HCT116 (cell line): ENCODE results near the gene SGK1. TPM values are rescaled to one million over a fixed set of nuclear protein-coding genes. Genes with fewer than 3 reads are reported as not detected.
"Not testable (repeated sequence)": the region's sequence is repeated elsewhere in the genome, so short reads cannot be mapped to it uniquely, and the experiment has no call there.

Source experiments
- ATAC-seq: fragments of 200-7000 bp; cut with Tn5 transposase; 2 replicates; pipeline ENCODE4 v1.9.1; 2020; ENCODE audit warnings: mild to moderate bottlenecking, moderate library complexity
- BruUV-seq: library from RNA; stranded (reverse); fragments of 400-500 nt; replicated peaks from 2 replicates; lab custom pipeline; 2021; lab: Mats Ljungman, UMichigan
- CTCF ChIA-PET: fragments of 300-600 bp; sonication (Branson Sonifier 250); formaldehyde crosslinking; loops from one replicate; lab custom pipeline; 2021; ENCODE audit warnings: antibody characterized with exemption; lab: Charles Lee
- POLR2A ChIA-PET: fragments of 300-600, 350-600 bp; sonication (Branson Sonifier 250); formaldehyde crosslinking; loops from one replicate; lab custom pipeline; 2021; ENCODE audit warnings: antibody characterized with exemption; lab: Charles Lee
- RAD21 ChIA-PET, 2 experiments: fragments of 300-600 bp; sonication (Branson Sonifier 250); formaldehyde crosslinking; loops; one replicate each; lab custom pipeline; 2023; ENCODE audit warnings: low total read pairs in 2 of 2; ENCODE audit not compliant: uncharacterized antibody in 2 of 2, unreplicated experiment in 2 of 2, low non-redundant PET in 1 of 2; lab: Charles Lee
- DNase-seq: peaks from one replicate; pipeline ENCODE4 v3.0.0-alpha.2; 2010; ENCODE audit warnings: low read depth, low spot score
- H2AFZ ChIP-seq: fragments of 200-600 bp; shearing (Covaris generic), sonication (generic); 2 replicates; pipeline ENCODE4 v1.6.1; 2017; ENCODE audit warnings: low read depth, mixed run types, mixed read lengths, antibody characterized with exemption, low read length; ENCODE audit not compliant: poor library complexity, severe bottlenecking
- H3K27ac ChIP-seq: 2 replicates; pipeline ENCODE4 v1.5.1; 2012; ENCODE audit warnings: low read depth, low read length
- H3K27me3 ChIP-seq: fragments of 200-600 bp; sonication (generic); 2 replicates; pipeline ENCODE4 v1.6.1; 2016; ENCODE audit warnings: mixed run types, low read length, mixed read lengths; ENCODE audit not compliant: insufficient read depth
- H3K36me3 ChIP-seq, 2 experiments: fragments of 200-500 bp in 1 of 2; fragments of 200-600 bp in 1 of 2; sonication (Bioruptor generic) in 1 of 2; sonication (generic) in 1 of 2; 2 replicates each; pipeline versions ENCODE4 v1.5.1 to v1.6.1; 2014 to 2016; ENCODE audit warnings: low read length in 2 of 2, inconsistent platforms in 1 of 2, mixed read lengths in 1 of 2, mixed run types in 1 of 2; ENCODE audit not compliant: insufficient read depth in 2 of 2, control insufficient read depth in 1 of 2
- H3K4me1 ChIP-seq, 2 experiments: fragments of 200-600 bp in 1 of 2; sonication (generic) in 1 of 2; 2 replicates each; pipeline versions ENCODE4 v1.5.1 to v1.6.1; 2012 to 2017; ENCODE audit warnings: low read length in 2 of 2, inconsistent platforms in 1 of 2, mild to moderate bottlenecking in 1 of 2, mixed read lengths in 1 of 2, mixed run types in 1 of 2, moderate library complexity in 1 of 2; ENCODE audit not compliant: insufficient read depth in 2 of 2, control insufficient read depth in 1 of 2
- H3K4me2 ChIP-seq: fragments of 200-600 bp; sonication (generic); 2 replicates; pipeline ENCODE4 v1.6.1; 2017; ENCODE audit warnings: mixed run types, low read length, mixed read lengths
- H3K4me3 ChIP-seq, 2 experiments: fragments of 200-600 bp in 1 of 2; sonication (generic) in 1 of 2; replicated peaks in 1 of 2; 2 replicates each; pipeline ENCODE4 v1.5.1; 2011 to 2016; ENCODE audit warnings: low read length in 2 of 2, control low read depth in 1 of 2, low read depth in 1 of 2, mild to moderate bottlenecking in 1 of 2, mixed read lengths in 1 of 2, mixed run types in 1 of 2
- H3K79me2 ChIP-seq: fragments of 200-600 bp; sonication (generic); 2 replicates; pipeline ENCODE4 v1.6.1; 2017; ENCODE audit warnings: mild to moderate bottlenecking, mixed run types, low read length, moderate library complexity, mixed read lengths; ENCODE audit not compliant: insufficient read depth
- H3K9ac ChIP-seq: fragments of 200-600 bp; sonication (generic); 2 replicates; pipeline ENCODE4 v1.6.1; 2016; ENCODE audit warnings: low read length, mixed read lengths
- H3K9me2 ChIP-seq: fragments of 200-600 bp; sonication (generic), shearing (Covaris generic); 2 replicates; pipeline ENCODE4 v1.6.1; 2017; ENCODE audit warnings: mixed run types, mild to moderate bottlenecking, moderate library complexity; ENCODE audit not compliant: insufficient read depth
- H3K9me3 ChIP-seq, 2 experiments: fragments of 200-500 bp in 1 of 2; fragments of 200-600 bp in 1 of 2; sonication (Bioruptor generic) in 1 of 2; sonication (generic) in 1 of 2; 2 replicates each; pipeline ENCODE4 v1.6.1; 2014 to 2017; ENCODE audit warnings: low read length in 2 of 2, mixed read lengths in 2 of 2, inconsistent platforms in 1 of 2, low read depth in 1 of 2, mild to moderate bottlenecking in 1 of 2, mixed run types in 1 of 2, moderate library complexity in 1 of 2; ENCODE audit not compliant: control insufficient read depth in 1 of 2, insufficient read depth in 1 of 2
- H4K20me1 ChIP-seq: fragments of 200-600 bp; sonication (generic), shearing (Covaris generic); 2 replicates; pipeline ENCODE4 v1.6.1; 2017; ENCODE audit warnings: mixed run types, mild to moderate bottlenecking, moderate library complexity; ENCODE audit not compliant: insufficient read depth
- CBX3 ChIP-seq: IDR thresholded peaks from 2 replicates; pipeline ENCODE4 v1.6.1; 2012; ENCODE audit warnings: low read depth
- POLR2A ChIP-seq: IDR thresholded peaks from 2 replicates; pipeline ENCODE4 v1.7.0; 2011; ENCODE audit warnings: borderline replicate concordance; ENCODE audit not compliant: insufficient read depth, insufficient read length; ENCODE audit errors: extremely low read depth
- POLR2AphosphoS5 ChIP-seq: IDR thresholded peaks from 2 replicates; pipeline ENCODE4 v1.6.1; 2011; ENCODE audit warnings: mild to moderate bottlenecking, low read depth, low read length, moderate library complexity
- SP1 ChIP-seq: IDR thresholded peaks from 2 replicates; pipeline ENCODE4 v1.6.1; 2012; ENCODE audit warnings: low read depth
- SRF ChIP-seq: IDR thresholded peaks from 2 replicates; pipeline ENCODE4 v1.6.1; 2012; ENCODE audit warnings: low read depth
- TCF7L2 ChIP-seq: IDR thresholded peaks from 2 replicates; pipeline ENCODE4 v1.7.0; 2011; ENCODE audit warnings: borderline replicate concordance, inconsistent platforms; ENCODE audit not compliant: insufficient read depth, insufficient read length; ENCODE audit errors: extremely low read depth
- YY1 ChIP-seq: IDR thresholded peaks from 2 replicates; pipeline ENCODE4 v1.6.1; 2011; ENCODE audit warnings: low read length, low read depth, moderate library complexity, mild to moderate bottlenecking; ENCODE audit not compliant: insufficient replicate concordance; ENCODE audit errors: extremely low read depth
- intact Hi-C: fragments of 100-400 bp; cut with micrococcal nuclease; formaldehyde crosslinking; loops from 2 replicates; pipeline ENCODE4 v1.10.0; 2022
- total RNA-seq: library from RNA; stranded (reverse); gene quantifications from one replicate; pipeline ENCODE4 v1.2.1, GENCODE V29; 2021; ENCODE audit not compliant: unreplicated experiment

SGK1 gene
- total RNA-seq, 1 experiment from 2014 or later: 4.5 TPM

- H3K9me2 ChIP-seq, ATAC-seq, H3K9me3 ChIP-seq, BruUV-seq, H3K4me2 ChIP-seq, intact Hi-C loops, H3K79me2 ChIP-seq, H2AFZ ChIP-seq, H3K4me3 ChIP-seq, H3K27me3 ChIP-seq, H3K36me3 ChIP-seq, DNase-seq, CTCF ChIA-PET, H4K20me1 ChIP-seq, POLR2A ChIA-PET, H3K27ac ChIP-seq, H3K9ac ChIP-seq, RAD21 ChIA-PET, H3K4me1 ChIP-seq: not testable (repeated sequence)
These were observed 41.0 kb downstream of the SGK1 start for GRCh38 chr6:134276891-134277377.

- no peak overlapping the region for H2AFZ ChIP-seq
- no peaks in the 10 kb centered on the region for H3K9me2 ChIP-seq
- H3K79me2 ChIP-seq: no peaks in the 10 kb centered on the region
- ChIA-PET CTCF (no interaction called here), POLR2A (no interaction called here), RAD21 (no interaction called here)
- no peak overlapping the region for H3K4me2 ChIP-seq
- H3K9ac ChIP-seq: no peak overlapping the region
- BruUV-seq: no TSS peak
- no peak for ATAC-seq
- H4K20me1 ChIP-seq: no peaks in the 10 kb centered on the region
- no peaks in the 10 kb centered on the region for H3K27me3 ChIP-seq
- no peaks in the 10 kb centered on the region for H3K9me3 ChIP-seq
- H3K4me1 ChIP-seq: no peaks in the 10 kb centered on the region
- intact Hi-C loops: no loop called here
- no peak overlapping the region for H3K27ac ChIP-seq
- DNase-seq: no peak
- no peak overlapping the region for H3K4me3 ChIP-seq
- no peak for TF ChIP-seq POLR2AphosphoS5
- TF ChIP-seq CBX3: no peak
- TF ChIP-seq SP1: no peak
- TF ChIP-seq POLR2A: no peak
- TF ChIP-seq YY1: no peak
- TF ChIP-seq SRF: no peak
- TF ChIP-seq TCF7L2: no peak
- no peaks in the 10 kb centered on the region for H3K36me3 ChIP-seq
These were observed 45.5 kb downstream of the SGK1 start for GRCh38 chr6:134272374-134272773.
